ENCODE measurements around the gene SGK2. TPM values are rescaled to one million over a fixed set of nuclear protein-coding genes. Genes with fewer than 3 reads are reported as not detected.

The SGK2 gene
- total RNA-seq, 1 experiment from 2014 or later, result 0.90 TPM

DNA sequence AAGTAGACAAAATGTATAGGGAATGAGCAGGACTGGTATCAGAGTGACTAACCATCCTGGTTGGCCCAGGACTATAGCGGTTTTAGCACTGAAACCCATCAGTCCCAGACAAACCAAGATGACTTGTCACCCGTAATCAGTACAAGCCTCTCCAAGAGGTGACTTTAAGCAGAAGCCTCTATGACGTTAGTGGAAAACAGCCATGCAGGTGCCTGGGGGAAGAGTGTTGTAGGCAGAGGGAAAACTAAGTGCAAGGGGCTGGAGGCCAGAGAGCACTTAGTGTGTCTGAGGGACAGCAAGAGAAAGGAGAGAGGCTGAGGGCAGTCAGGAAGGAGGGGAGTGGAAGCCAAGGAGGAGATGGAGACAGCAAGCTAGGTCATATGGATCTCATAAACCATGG is 2.1 kb downstream of the SGK2 start:
- ChIA-PET CTCF (no interaction called here), POLR2A (no interaction called here)
- Histone ChIP-seq H3K27ac (ENCODE audit: low read length) (no peak overlapping the region), H3K4me3 (ENCODE audit: low read depth in 2 of 2, low read length in 2 of 2) (no peak overlapping the region), H3K9me3 (ENCODE audit: control insufficient read depth, insufficient read depth, low read depth, low read length) (no peaks in the 10 kb centered on the region), H3K36me3 (ENCODE audit: control insufficient read depth, insufficient read depth, low read length) (no peaks in the 10 kb centered on the region), H3K27me3 (ENCODE audit: control insufficient read depth, insufficient read depth, low read length) (no peaks in the 10 kb centered on the region), H3K4me1 (ENCODE audit: control insufficient read depth, insufficient read depth, low read length) (0 out of 2 replicates have a peak, but pooled peaks cover 5% of the 10 kb centered on the region)
- no TSS peak for BruUV-seq (replicated peaks)
- ATAC-seq, result no peak
- no peak for DNase-seq (ENCODE audit: low read depth, low spot score)
- in situ Hi-C loops (cut with HindIII; ENCODE audit: low pct_unique_long_range_greater_than_20kb, low sequenced_read_pairs), result no loop called here
- intact Hi-C loops (cut with micrococcal nuclease; ENCODE audit: unreplicated experiment), result no loop called here
- TF ChIP-seq, protein P1, sequence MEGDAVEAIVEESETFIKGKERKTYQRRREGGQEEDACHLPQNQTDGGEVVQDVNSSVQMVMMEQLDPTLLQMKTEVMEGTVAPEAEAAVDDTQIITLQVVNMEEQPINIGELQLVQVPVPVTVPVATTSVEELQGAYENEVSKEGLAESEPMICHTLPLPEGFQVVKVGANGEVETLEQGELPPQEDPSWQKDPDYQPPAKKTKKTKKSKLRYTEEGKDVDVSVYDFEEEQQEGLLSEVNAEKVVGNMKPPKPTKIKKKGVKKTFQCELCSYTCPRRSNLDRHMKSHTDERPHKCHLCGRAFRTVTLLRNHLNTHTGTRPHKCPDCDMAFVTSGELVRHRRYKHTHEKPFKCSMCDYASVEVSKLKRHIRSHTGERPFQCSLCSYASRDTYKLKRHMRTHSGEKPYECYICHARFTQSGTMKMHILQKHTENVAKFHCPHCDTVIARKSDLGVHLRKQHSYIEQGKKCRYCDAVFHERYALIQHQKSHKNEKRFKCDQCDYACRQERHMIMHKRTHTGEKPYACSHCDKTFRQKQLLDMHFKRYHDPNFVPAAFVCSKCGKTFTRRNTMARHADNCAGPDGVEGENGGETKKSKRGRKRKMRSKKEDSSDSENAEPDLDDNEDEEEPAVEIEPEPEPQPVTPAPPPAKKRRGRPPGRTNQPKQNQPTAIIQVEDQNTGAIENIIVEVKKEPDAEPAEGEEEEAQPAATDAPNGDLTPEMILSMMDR (IDR thresholded peaks at IDR 0.05), result no peak
- TF ChIP-seq TCF7L2 (IDR thresholded peaks at IDR 0.05; ENCODE audit: low read depth, low read length) (no peak), SIN3A (IDR thresholded peaks at IDR 0.05; ENCODE audit: borderline replicate concordance, insufficient read depth, low read depth, low read length) (no peak), POLR2AphosphoS5 (IDR thresholded peaks at IDR 0.05; ENCODE audit: low read depth, low read length) (no peak), REST (IDR thresholded peaks at IDR 0.05; ENCODE audit: insufficient read depth in 1 of 2, low read depth in 2 of 2, low read length in 1 of 2) (no peak)

DNA sequence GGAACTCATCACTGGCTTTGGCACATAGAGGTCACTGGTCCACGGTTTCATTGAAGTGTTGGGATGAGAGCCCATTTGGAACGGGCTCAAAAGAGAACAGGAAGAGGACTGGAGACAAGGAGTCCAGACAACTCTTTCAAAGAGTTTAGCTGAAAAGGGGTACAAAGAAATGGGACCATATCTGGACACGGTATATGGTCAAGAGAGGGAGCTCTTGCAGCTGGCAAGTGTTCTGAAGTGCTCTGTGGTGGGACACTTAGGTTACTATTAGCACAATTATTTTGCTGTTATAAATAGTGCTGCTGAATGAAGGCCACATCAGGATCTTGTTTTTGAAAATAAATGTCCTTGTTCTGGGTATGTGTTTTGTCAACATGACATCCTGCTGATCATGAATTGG is 4.6 kb downstream of the SGK2 start:
- intact Hi-C loops (cut with micrococcal nuclease; ENCODE audit: unreplicated experiment), result no loop called here
- ATAC-seq (no peak), DNase-seq (ENCODE audit: low read depth, low spot score) (no peak)
- CTCF ChIA-PET, result no interaction called here
- Histone ChIP-seq H3K36me3 (ENCODE audit: control insufficient read depth, insufficient read depth, low read length) (no peaks in the 10 kb centered on the region), H3K4me1 (ENCODE audit: control insufficient read depth, insufficient read depth, low read length) (0 out of 2 replicates have a peak, but pooled peaks cover 3% of the 10 kb centered on the region), H3K9me3 (ENCODE audit: control insufficient read depth, insufficient read depth, low read depth, low read length) (no peaks in the 10 kb centered on the region), H3K27me3 (ENCODE audit: control insufficient read depth, insufficient read depth, low read length) (no peaks in the 10 kb centered on the region), H3K4me3 (ENCODE audit: low read depth in 2 of 2, low read length in 2 of 2) (no peak overlapping the region), H3K27ac (ENCODE audit: low read length) (no peak overlapping the region)
- POLR2A ChIA-PET, result no interaction called here
- BruUV-seq (replicated peaks), result no TSS peak
- in situ Hi-C loops (cut with HindIII; ENCODE audit: low pct_unique_long_range_greater_than_20kb, low sequenced_read_pairs), result no loop called here
- TF ChIP-seq SIN3A (IDR thresholded peaks at IDR 0.05; ENCODE audit: borderline replicate concordance, insufficient read depth, low read depth, low read length), result no peak
- TF ChIP-seq REST (IDR thresholded peaks at IDR 0.05; ENCODE audit: insufficient read depth in 1 of 2, low read depth in 2 of 2, low read length in 1 of 2), result no peak
- TF ChIP-seq TCF7L2 (IDR thresholded peaks at IDR 0.05; ENCODE audit: low read depth, low read length), result no peak
